Lung (tissue), 12 donors: ENCODE data around the gene HOXB5. TPM values are rescaled to one million over a fixed set of nuclear protein-coding genes. Genes with fewer than 3 reads are reported as not detected.

Experiments
- ATAC-seq: fragments of 200-7000 bp; cut with Tn5 transposase; one replicate; pipeline ENCODE4 v1.9.1; 2020; ENCODE audit warnings: moderate number of reproducible peaks; ENCODE audit not compliant: insufficient read depth, low FRiP score
- DNase-seq, 3 donors: peaks; one replicate each; pipeline ENCODE4 v3.0.0-alpha.2; 2013 to 2017
- H3K27ac ChIP-seq, 2 donors: one replicate each; pipeline ENCODE4 v1.5.1; 2013; ENCODE audit warnings: mild to moderate bottlenecking in 2 of 2, moderate library complexity in 2 of 2, control low read depth in 1 of 2, inconsistent platforms in 1 of 2, low read depth in 1 of 2, low read length in 1 of 2
- H3K27me3 ChIP-seq, 3 donors: one replicate each; pipeline ENCODE4 v1.5.1; 2013; ENCODE audit warnings: low read length in 2 of 3; ENCODE audit not compliant: control insufficient read depth in 3 of 3, insufficient read depth in 3 of 3
- H3K36me3 ChIP-seq, 4 donors: one replicate each; pipeline ENCODE4 v1.5.1; 2013; ENCODE audit warnings: low read length in 4 of 4, mild to moderate bottlenecking in 1 of 4, moderate library complexity in 1 of 4; ENCODE audit not compliant: control insufficient read depth in 4 of 4, insufficient read depth in 4 of 4
- H3K4me1 ChIP-seq, 5 donors: one replicate each; pipeline ENCODE4 v1.5.1; 2013; ENCODE audit warnings: low read length in 5 of 5, mild to moderate bottlenecking in 2 of 5, moderate library complexity in 1 of 5; ENCODE audit not compliant: control insufficient read depth in 5 of 5, insufficient read depth in 5 of 5
- H3K4me3 ChIP-seq: one replicate; pipeline ENCODE4 v1.5.1; 2013; ENCODE audit warnings: mild to moderate bottlenecking, control low read depth, moderate library complexity
- H3K9ac ChIP-seq, 2 donors: one replicate each; pipeline ENCODE4 v1.5.1; 2013; ENCODE audit warnings: low read length in 2 of 2, control low read depth in 1 of 2; ENCODE audit not compliant: insufficient read depth in 1 of 2
- H3K9me3 ChIP-seq, 4 donors: one replicate each; pipeline ENCODE4 v1.5.1; 2013; ENCODE audit warnings: low read length in 3 of 4, mild to moderate bottlenecking in 1 of 4, moderate library complexity in 1 of 4; ENCODE audit not compliant: control insufficient read depth in 4 of 4, insufficient read depth in 3 of 4
- CTCF ChIP-seq: IDR thresholded peaks from 2 replicates; pipeline ENCODE4 v1.5.1; 2012; ENCODE audit warnings: mild to moderate bottlenecking; ENCODE audit errors: control extremely low read depth, extremely low read depth
- WGBS, 2 donors: extraction: QIAGEN DNeasy Blood & Tissue Kit; methylation state at CpG; one replicate each; pipeline ENCODE4 v1.1.7; 2013; 5-methylcytosine and 5-hydroxymethylcytosine counted together
- polyA plus RNA-seq, 2 donors: library from polyadenylated mRNA; stranded (reverse); fragments of 200-250 nt; gene quantifications; one replicate each; pipeline ENCODE4 v1.2.1, GENCODE V29; 2013
- total RNA-seq, 2 donors: library from RNA; depleted of rRNA in 1 of 2; stranded (reverse); fragments of >200 nt in 1 of 2; gene quantifications; one replicate each; pipeline ENCODE4 v1.2.1, GENCODE V29; 2014 to 2021
- donor health status: control.
- donor health status: control.
- donor health status: Bipolar disorder and iron deficiency.
- donor health status: healthy.
- donor health status: DM: yes; HTN: yes; CAD: no.

HOXB5 gene
- total and polyA plus RNA-seq, 4 donors: 1.8 to 2.9 (median 2.2) TPM

- DNase-seq (no peak), ATAC-seq (no peak)
- H3K27ac ChIP-seq: no peak overlapping the region
- peaks cover 2 to 76% (median 41%) of the 10 kb centered on the region in 3 donors for H3K27me3 ChIP-seq
- peak overlapping the region; percentile 43 for H3K4me3 ChIP-seq
- no peak overlapping the region for H3K9ac ChIP-seq
- H3K4me1 ChIP-seq: peaks cover 0 to 21% (median 4%) of the 10 kb centered on the region in 5 donors
- TF ChIP-seq CTCF: no peak
- 8 to 12% methylated on average over 15 of the region's 15 CpGs for WGBS, 2 donors
- peaks cover 0 to 8% (median 0%) of the 10 kb centered on the region in 4 donors for H3K36me3 ChIP-seq
- peaks cover 0 to 4% (median 0%) of the 10 kb centered on the region in 4 donors for H3K9me3 ChIP-seq
Observed at GRCh38 chr17:48609759-48610281, 16.2 kb upstream of the HOXB5 start.

GRCh38 chr17:48609033-48609432 is 15.5 kb upstream of the HOXB5 start:
- no peak overlapping the region for H3K27ac ChIP-seq

GRCh38 chr17:48608494-48608834 is 14.9 kb upstream of the HOXB5 start:
- peaks cover 0 to 17% (median 0%) of the 10 kb centered on the region in 5 donors for H3K4me1 ChIP-seq
- H3K36me3 ChIP-seq: peaks cover 0 to 8% (median 0%) of the 10 kb centered on the region in 4 donors
- TF ChIP-seq CTCF: no peak
- H3K9me3 ChIP-seq: peaks cover 0 to 4% (median 0%) of the 10 kb centered on the region in 4 donors
- peaks cover under 1 to 79% (median 36%) of the 10 kb centered on the region in 3 donors for H3K27me3 ChIP-seq
- 87 to 94% methylated on average over 1 of the region's 1 CpG for WGBS, 2 donors
- no peak overlapping the region for H3K4me3 ChIP-seq
- H3K9ac ChIP-seq: no peak overlapping the region
- DNase-seq: no peak
- no peak for ATAC-seq
- no peak overlapping the region for H3K27ac ChIP-seq

More at GRCh38 chr17:48609033-48609432, 15.5 kb upstream of the HOXB5 start:
- TF ChIP-seq CTCF: no peak
- no peak overlapping the region for H3K4me3 ChIP-seq
- H3K4me1 ChIP-seq: peaks cover 0 to 21% (median 2%) of the 10 kb centered on the region in 5 donors
- peaks cover 0 to 8% (median 0%) of the 10 kb centered on the region in 4 donors for H3K36me3 ChIP-seq
- no peak for ATAC-seq
- no peak for DNase-seq
- H3K9me3 ChIP-seq: peaks cover 0 to 4% (median 0%) of the 10 kb centered on the region in 4 donors
- H3K27me3 ChIP-seq: peaks cover 2 to 78% (median 37%) of the 10 kb centered on the region in 3 donors
- no peak overlapping the region for H3K9ac ChIP-seq
